ENCODE measurements around the gene NUP210.
A peak's percentile ranks its signal among the peaks of the same experiment; 100 is the strongest.

The NUP210 gene

GRCh38 chr3:13362551-13362950, 57.6 kb downstream of the NUP210 start:
- no peak overlapping the region for H2BK15ac ChIP-seq (ENCODE audit: low read length)
- H4K8ac ChIP-seq (ENCODE audit: low read depth, low read length): no peak overlapping the region
- H3K36me3 ChIP-seq (replicated peaks in 1 of 2; ENCODE audit: control insufficient read depth in 2 of 2, insufficient read depth in 2 of 2, low read length in 2 of 2): peaks cover 48 to 86% of the 10 kb centered on the region in 2 donors
- H2BK12ac ChIP-seq (ENCODE audit: low read length): no peak overlapping the region
- H2AFZ ChIP-seq (ENCODE audit: low read length): no peak overlapping the region
- H3K14ac ChIP-seq (ENCODE audit: low read length): no peak overlapping the region
- H3K9ac ChIP-seq (ENCODE audit: low read depth, low read length, poor library complexity): no peak overlapping the region
- H3K79me1 ChIP-seq (ENCODE audit: low read depth, low read length): no peaks in the 10 kb centered on the region
- no peak overlapping the region for H3K27ac ChIP-seq (replicated peaks; ENCODE audit: low read length)
- no peak overlapping the region for H4K91ac ChIP-seq (ENCODE audit: low read depth, low read length, poor library complexity)
- H2BK5ac ChIP-seq (ENCODE audit: low read length): no peak overlapping the region
- H3K4me3 ChIP-seq (ENCODE audit: low read length in 2 of 2): no peak overlapping the region
- no CpG with 5 or more reads among the region's 8 CpGs for WGBS, 2 donors (ENCODE audit: extremely low coverage in 2 of 2, insufficient read length in 2 of 2, insufficient replicate concordance in 1 of 2)
- no peak for DNase-seq (ENCODE audit: low spot score)
- no peak overlapping the region for H3K4me2 ChIP-seq (ENCODE audit: insufficient read depth, low read length, poor library complexity, severe bottlenecking)
- no peaks in the 10 kb centered on the region for H3K9me3 ChIP-seq (replicated peaks in 1 of 2; ENCODE audit: control insufficient read depth in 2 of 2, insufficient read depth in 1 of 2, low read depth in 1 of 2, low read length in 2 of 2)
- no peak overlapping the region for H3K18ac ChIP-seq (ENCODE audit: low read length)
- H3K23ac ChIP-seq (ENCODE audit: low read depth, low read length, poor library complexity): peak overlapping the region; percentile 30
- no peak overlapping the region for H2BK120ac ChIP-seq (ENCODE audit: low read depth, low read length)
- H3K4me1 ChIP-seq (ENCODE audit: control insufficient read depth in 2 of 2, insufficient read depth in 1 of 2, low read depth in 1 of 2, low read length in 2 of 2): peaks cover 0 to 4% of the 10 kb centered on the region in 2 donors
- H3K27me3 ChIP-seq (ENCODE audit: control insufficient read depth in 3 of 3, insufficient read depth in 3 of 3, low read depth in 1 of 3, low read length in 3 of 3): no peaks in the 10 kb centered on the region
- peak overlapping the region; percentile 72 for H3K4ac ChIP-seq (ENCODE audit: low read length)
- no peak overlapping the region for H2AK5ac ChIP-seq (ENCODE audit: low read depth, low read length)

GRCh38 chr3:13359916-13360315, 60.2 kb downstream of the NUP210 start:
- H3K27me3 ChIP-seq (ENCODE audit: control insufficient read depth in 3 of 3, insufficient read depth in 3 of 3, low read depth in 1 of 3, low read length in 3 of 3): no peaks in the 10 kb centered on the region
- no CpG with 5 or more reads among the region's 6 CpGs for WGBS, 2 donors (ENCODE audit: extremely low coverage in 2 of 2, insufficient read length in 2 of 2, insufficient replicate concordance in 1 of 2)

DNA sequence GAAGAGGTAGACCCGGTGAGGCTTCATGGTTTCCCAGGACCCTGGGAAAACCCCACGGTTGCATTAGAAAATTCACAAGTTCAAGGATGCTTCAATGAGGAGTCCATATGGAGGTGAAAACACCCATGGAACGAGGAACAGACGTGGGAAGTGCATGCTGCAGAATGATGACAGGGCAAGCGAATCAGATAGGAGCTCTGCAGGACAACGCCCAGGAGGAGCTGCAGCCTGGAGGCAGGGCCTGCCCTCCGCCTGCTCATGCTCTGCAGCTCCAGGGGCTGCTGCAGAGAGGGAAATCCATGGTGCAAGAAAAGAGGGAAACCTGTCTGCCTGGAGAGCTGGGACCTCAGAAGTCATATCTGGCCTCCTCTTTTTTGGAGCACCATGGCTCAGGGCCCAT, 61.5 kb downstream of the NUP210 start:
- Histone ChIP-seq H3K23ac (ENCODE audit: low read depth, low read length, poor library complexity) (no peak overlapping the region), H3K9ac (ENCODE audit: low read depth, low read length, poor library complexity) (no peak overlapping the region), H2AK5ac (ENCODE audit: low read depth, low read length) (no peak overlapping the region), H3K14ac (ENCODE audit: low read length) (no peak overlapping the region), H3K27me3 (ENCODE audit: control insufficient read depth in 3 of 3, insufficient read depth in 3 of 3, low read depth in 1 of 3, low read length in 3 of 3) (no peaks in the 10 kb centered on the region), H3K18ac (ENCODE audit: low read length) (no peak overlapping the region), H3K79me1 (ENCODE audit: low read depth, low read length) (no peaks in the 10 kb centered on the region), H3K9me3 (replicated peaks in 1 of 2; ENCODE audit: control insufficient read depth in 2 of 2, insufficient read depth in 1 of 2, low read depth in 1 of 2, low read length in 2 of 2) (no peaks in the 10 kb centered on the region), H4K8ac (ENCODE audit: low read depth, low read length) (no peak overlapping the region), H4K91ac (ENCODE audit: low read depth, low read length, poor library complexity) (no peak overlapping the region), H3K27ac (replicated peaks; ENCODE audit: low read length) (no peak overlapping the region), H2BK12ac (ENCODE audit: low read length) (no peak overlapping the region), H3K36me3 (replicated peaks in 1 of 2; ENCODE audit: control insufficient read depth in 2 of 2, insufficient read depth in 2 of 2, low read length in 2 of 2) (peaks cover 65 to 96% of the 10 kb centered on the region in 2 donors), H2BK5ac (ENCODE audit: low read length) (no peak overlapping the region), H3K4me1 (ENCODE audit: control insufficient read depth in 2 of 2, insufficient read depth in 1 of 2, low read depth in 1 of 2, low read length in 2 of 2) (no peaks in the 10 kb centered on the region), H3K4me3 (ENCODE audit: low read length in 2 of 2) (no peak overlapping the region), H2BK120ac (ENCODE audit: low read depth, low read length) (no peak overlapping the region), H2AFZ (ENCODE audit: low read length) (no peak overlapping the region), H3K4me2 (ENCODE audit: insufficient read depth, low read length, poor library complexity, severe bottlenecking) (no peak overlapping the region), H3K4ac (ENCODE audit: low read length) (no peak overlapping the region), H2BK15ac (ENCODE audit: low read length) (no peak overlapping the region)
- WGBS, 2 donors (ENCODE audit: extremely low coverage in 2 of 2, insufficient read length in 2 of 2, insufficient replicate concordance in 1 of 2): no CpG with 5 or more reads among the region's 7 CpGs
- no peak for DNase-seq (ENCODE audit: low spot score)

More at GRCh38 chr3:13359916-13360315, 60.2 kb downstream of the NUP210 start:
- H4K8ac ChIP-seq (ENCODE audit: low read depth, low read length): no peak overlapping the region
- DNase-seq (ENCODE audit: low spot score): no peak
- H4K91ac ChIP-seq (ENCODE audit: low read depth, low read length, poor library complexity): no peak overlapping the region
- no peak overlapping the region for H3K4me2 ChIP-seq (ENCODE audit: insufficient read depth, low read length, poor library complexity, severe bottlenecking)
- H3K27ac ChIP-seq (replicated peaks; ENCODE audit: low read length): no peak overlapping the region
- no peaks in the 10 kb centered on the region for H3K9me3 ChIP-seq (replicated peaks in 1 of 2; ENCODE audit: control insufficient read depth in 2 of 2, insufficient read depth in 1 of 2, low read depth in 1 of 2, low read length in 2 of 2)
- H3K4me1 ChIP-seq (ENCODE audit: control insufficient read depth in 2 of 2, insufficient read depth in 1 of 2, low read depth in 1 of 2, low read length in 2 of 2): no peaks in the 10 kb centered on the region
- no peak overlapping the region for H3K4me3 ChIP-seq (ENCODE audit: low read length in 2 of 2)
- no peak overlapping the region for H2BK15ac ChIP-seq (ENCODE audit: low read length)
- H3K9ac ChIP-seq (ENCODE audit: low read depth, low read length, poor library complexity): no peak overlapping the region
- peaks cover 55 to 96% of the 10 kb centered on the region in 2 donors for H3K36me3 ChIP-seq (replicated peaks in 1 of 2; ENCODE audit: control insufficient read depth in 2 of 2, insufficient read depth in 2 of 2, low read length in 2 of 2)
- no peaks in the 10 kb centered on the region for H3K79me1 ChIP-seq (ENCODE audit: low read depth, low read length)
- no peak overlapping the region for H3K23ac ChIP-seq (ENCODE audit: low read depth, low read length, poor library complexity)
- no peak overlapping the region for H3K18ac ChIP-seq (ENCODE audit: low read length)
- no peak overlapping the region for H2BK120ac ChIP-seq (ENCODE audit: low read depth, low read length)
- no peak overlapping the region for H2AFZ ChIP-seq (ENCODE audit: low read length)
- H3K14ac ChIP-seq (ENCODE audit: low read length): no peak overlapping the region
- H2BK5ac ChIP-seq (ENCODE audit: low read length): no peak overlapping the region
- H3K4ac ChIP-seq (ENCODE audit: low read length): no peak overlapping the region
- no peak overlapping the region for H2BK12ac ChIP-seq (ENCODE audit: low read length)
- H2AK5ac ChIP-seq (ENCODE audit: low read depth, low read length): no peak overlapping the region

- no peak overlapping the region for H2BK12ac ChIP-seq (ENCODE audit: low read length)
- no peak overlapping the region for H4K8ac ChIP-seq (ENCODE audit: low read depth, low read length)
- no peaks in the 10 kb centered on the region for H3K79me1 ChIP-seq (ENCODE audit: low read depth, low read length)
- no peak overlapping the region for H2AFZ ChIP-seq (ENCODE audit: low read length)
- no peaks in the 10 kb centered on the region for H3K27me3 ChIP-seq (ENCODE audit: control insufficient read depth in 3 of 3, insufficient read depth in 3 of 3, low read depth in 1 of 3, low read length in 3 of 3)
- H3K9ac ChIP-seq (ENCODE audit: low read depth, low read length, poor library complexity): no peak overlapping the region
- no peak overlapping the region for H3K14ac ChIP-seq (ENCODE audit: low read length)
- no peaks in the 10 kb centered on the region for H3K4me1 ChIP-seq (ENCODE audit: control insufficient read depth in 2 of 2, insufficient read depth in 1 of 2, low read depth in 1 of 2, low read length in 2 of 2)
- H4K91ac ChIP-seq (ENCODE audit: low read depth, low read length, poor library complexity): no peak overlapping the region
- H3K4me3 ChIP-seq (ENCODE audit: low read length in 2 of 2): peak overlapping the region in 1 of 2 donors; percentile 10
- no peak overlapping the region for H3K4ac ChIP-seq (ENCODE audit: low read length)
- no peak overlapping the region for H2BK15ac ChIP-seq (ENCODE audit: low read length)
- H3K18ac ChIP-seq (ENCODE audit: low read length): peak overlapping the region; percentile 45
- no peak overlapping the region for H2BK5ac ChIP-seq (ENCODE audit: low read length)
- no peak overlapping the region for H3K4me2 ChIP-seq (ENCODE audit: insufficient read depth, low read length, poor library complexity, severe bottlenecking)
- H3K36me3 ChIP-seq (replicated peaks in 1 of 2; ENCODE audit: control insufficient read depth in 2 of 2, insufficient read depth in 2 of 2, low read length in 2 of 2): peaks cover 69 to 96% of the 10 kb centered on the region in 2 donors
- H3K23ac ChIP-seq (ENCODE audit: low read depth, low read length, poor library complexity): peak overlapping the region; percentile 60
- WGBS, 2 donors (ENCODE audit: extremely low coverage in 2 of 2, insufficient read length in 2 of 2, insufficient replicate concordance in 1 of 2): no CpG with 5 or more reads among the region's 18 CpGs
- DNase-seq (ENCODE audit: low spot score): no peak
- no peak overlapping the region for H2AK5ac ChIP-seq (ENCODE audit: low read depth, low read length)
- no peak overlapping the region for H3K27ac ChIP-seq (replicated peaks; ENCODE audit: low read length)
- H2BK120ac ChIP-seq (ENCODE audit: low read depth, low read length): no peak overlapping the region
- H3K9me3 ChIP-seq (replicated peaks in 1 of 2; ENCODE audit: control insufficient read depth in 2 of 2, insufficient read depth in 1 of 2, low read depth in 1 of 2, low read length in 2 of 2): no peaks in the 10 kb centered on the region
Observed at GRCh38 chr3:13358051-13358450, 62.1 kb downstream of the NUP210 start.
